CD4-positive, alpha-beta T cell treated with Interleukin-6 at 100 ng/mL for 8 hours (primary cell): ENCODE measurements around the gene ZSCAN20.

ENCODE experiments used
- DNase-seq: peaks from one replicate; pipeline ENCODE4 v3.0.0-alpha.2; 2020; ENCODE audit warnings: mixed read lengths, low spot score

Gene ZSCAN20

GRCh38 chr1:33535334-33535733 lies 62.9 kb downstream of the ZSCAN20 start:
- no peak for DNase-seq

GRCh38 chr1:33537885-33538284 lies 65.4 kb downstream of the ZSCAN20 start:
- no peak for DNase-seq

GRCh38 chr1:33541966-33542365 lies 69.5 kb downstream of the ZSCAN20 start:
- DNase-seq, result no peak
